Loucy (cell line): ENCODE measurements around the gene POLR3G.

Experiments used
- H2AFZ ChIP-seq: fragments of 200-600 bp; sonication (generic); 2 replicates; pipeline ENCODE4 v1.6.0; 2016; ENCODE audit warnings: antibody characterized with exemption, mild to moderate bottlenecking, low read length, moderate library complexity
- H3F3A ChIP-seq: fragments of 200-600 bp; 2 replicates; pipeline ENCODE4 v1.6.0; 2016; ENCODE audit warnings: antibody characterized with exemption, low read depth, mild to moderate bottlenecking
- H3K27me3 ChIP-seq: fragments of 200-600 bp; sonication (generic); 2 replicates; pipeline ENCODE4 v1.6.1; 2014; ENCODE audit warnings: low read length, mild to moderate bottlenecking; ENCODE audit not compliant: insufficient read depth, poor library complexity, severe bottlenecking
- H3K36me3 ChIP-seq: fragments of 200-600 bp; sonication (generic); 2 replicates; pipeline ENCODE4 v1.6.1; 2016; ENCODE audit warnings: low read length; ENCODE audit not compliant: insufficient read depth
- H3K4me1 ChIP-seq: fragments of 200-600 bp; sonication (generic); 2 replicates; pipeline ENCODE4 v1.5.1; 2014; ENCODE audit warnings: low read length, mild to moderate bottlenecking; ENCODE audit not compliant: insufficient read depth, poor library complexity, severe bottlenecking
- H3K4me2 ChIP-seq: fragments of 200-600 bp; sonication (generic); 2 replicates; pipeline ENCODE4 v1.6.0; 2014; ENCODE audit warnings: antibody characterized with exemption, low read length, low read depth, mild to moderate bottlenecking; ENCODE audit not compliant: poor library complexity, severe bottlenecking
- H3K4me3 ChIP-seq: fragments of 200-600 bp; sonication (generic); 2 replicates; pipeline ENCODE4 v1.5.1; 2014; ENCODE audit warnings: low read length, mild to moderate bottlenecking, mixed read lengths; ENCODE audit not compliant: poor library complexity, severe bottlenecking
- H3K79me2 ChIP-seq: fragments of 200-600 bp; sonication (generic); 2 replicates; pipeline ENCODE4 v1.6.1; 2014; ENCODE audit warnings: low read length; ENCODE audit not compliant: insufficient read depth
- H3K9ac ChIP-seq: fragments of 200-600 bp; sonication (generic); 2 replicates; pipeline ENCODE4 v1.6.0; 2014; ENCODE audit warnings: mild to moderate bottlenecking, low read depth, low read length, moderate library complexity; ENCODE audit not compliant: poor library complexity, severe bottlenecking
- H3K9me2 ChIP-seq: fragments of 200-600 bp; sonication (generic); replicated peaks from 2 replicates; pipeline ENCODE4 v1.6.1; 2016; ENCODE audit warnings: low read depth, low read length, mixed read lengths
- H3K9me3 ChIP-seq: fragments of 200-600 bp; sonication (generic); 2 replicates; pipeline ENCODE4 v1.6.1; 2014; ENCODE audit warnings: mild to moderate bottlenecking, antibody characterized with exemption, low read length, low read depth; ENCODE audit not compliant: insufficient read depth
- H4K20me1 ChIP-seq: fragments of 200-600 bp; sonication (generic); 2 replicates; pipeline ENCODE4 v1.6.0; 2014; ENCODE audit warnings: antibody characterized with exemption, low read length, mild to moderate bottlenecking; ENCODE audit not compliant: insufficient read depth, poor library complexity, severe bottlenecking
- EZH2phosphoT487 ChIP-seq: fragments of 200-600 bp; IDR thresholded peaks from 2 replicates; pipeline ENCODE4 v1.6.1; 2018; ENCODE audit warnings: antibody characterized with exemption, mild to moderate bottlenecking, moderate library complexity, borderline replicate concordance
- TF ChIP-seq, protein P1 (sequence below): fragments of 200-600 bp; sonication (generic); conservative IDR thresholded peaks from 2 replicates; pipeline ENCODE4 v1.5.1; 2014; ENCODE audit warnings: mild to moderate bottlenecking, antibody characterized with exemption, low read length

The POLR3G gene

DNA sequence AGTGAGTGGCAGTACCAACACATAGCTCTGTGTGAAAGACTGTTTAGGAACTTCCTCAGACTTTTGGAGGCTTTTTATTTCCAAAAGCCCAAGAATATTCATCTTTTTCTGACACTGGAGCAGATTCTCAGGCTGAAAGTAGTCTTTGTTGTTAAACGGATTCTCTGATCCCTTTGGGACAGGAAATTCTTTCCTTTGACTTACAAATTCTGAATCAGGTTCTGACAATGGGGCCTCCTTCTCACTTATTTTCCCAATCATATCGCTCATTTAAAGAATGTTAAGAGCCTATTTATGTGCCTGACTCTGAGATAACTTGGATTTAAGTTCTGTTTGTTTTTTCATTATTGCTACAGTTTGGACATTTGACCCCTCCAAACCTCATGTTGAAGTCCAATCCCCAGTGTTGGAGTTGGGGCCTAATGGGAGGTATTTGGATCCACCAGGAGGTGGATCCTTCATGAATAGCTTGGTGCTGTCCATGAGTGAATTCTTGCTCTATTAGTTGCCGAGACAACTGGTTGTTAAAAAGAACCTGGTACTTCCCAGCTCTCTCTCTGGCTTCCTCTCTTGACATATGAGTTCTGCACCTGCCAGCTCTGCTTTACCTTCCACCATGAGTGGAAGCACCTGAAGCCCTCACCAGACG lies 79.8 kb downstream of the POLR3G start:
- Histone ChIP-seq H3K27me3 (no peaks in the 10 kb centered on the region), H3K9me2 (no peaks in the 10 kb centered on the region), H3K4me1 (no peaks in the 10 kb centered on the region), H3F3A (no peaks in the 10 kb centered on the region), H3K4me2 (no peak overlapping the region), H2AFZ (no peak overlapping the region), H3K36me3 (no peaks in the 10 kb centered on the region), H3K79me2 (no peaks in the 10 kb centered on the region), H3K9me3 (no peaks in the 10 kb centered on the region), H3K4me3 (no peak overlapping the region), H4K20me1 (no peaks in the 10 kb centered on the region), H3K9ac (no peak overlapping the region)
- TF ChIP-seq, protein P1, sequence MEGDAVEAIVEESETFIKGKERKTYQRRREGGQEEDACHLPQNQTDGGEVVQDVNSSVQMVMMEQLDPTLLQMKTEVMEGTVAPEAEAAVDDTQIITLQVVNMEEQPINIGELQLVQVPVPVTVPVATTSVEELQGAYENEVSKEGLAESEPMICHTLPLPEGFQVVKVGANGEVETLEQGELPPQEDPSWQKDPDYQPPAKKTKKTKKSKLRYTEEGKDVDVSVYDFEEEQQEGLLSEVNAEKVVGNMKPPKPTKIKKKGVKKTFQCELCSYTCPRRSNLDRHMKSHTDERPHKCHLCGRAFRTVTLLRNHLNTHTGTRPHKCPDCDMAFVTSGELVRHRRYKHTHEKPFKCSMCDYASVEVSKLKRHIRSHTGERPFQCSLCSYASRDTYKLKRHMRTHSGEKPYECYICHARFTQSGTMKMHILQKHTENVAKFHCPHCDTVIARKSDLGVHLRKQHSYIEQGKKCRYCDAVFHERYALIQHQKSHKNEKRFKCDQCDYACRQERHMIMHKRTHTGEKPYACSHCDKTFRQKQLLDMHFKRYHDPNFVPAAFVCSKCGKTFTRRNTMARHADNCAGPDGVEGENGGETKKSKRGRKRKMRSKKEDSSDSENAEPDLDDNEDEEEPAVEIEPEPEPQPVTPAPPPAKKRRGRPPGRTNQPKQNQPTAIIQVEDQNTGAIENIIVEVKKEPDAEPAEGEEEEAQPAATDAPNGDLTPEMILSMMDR: no peak
- no peak for TF ChIP-seq EZH2phosphoT487

DNA sequence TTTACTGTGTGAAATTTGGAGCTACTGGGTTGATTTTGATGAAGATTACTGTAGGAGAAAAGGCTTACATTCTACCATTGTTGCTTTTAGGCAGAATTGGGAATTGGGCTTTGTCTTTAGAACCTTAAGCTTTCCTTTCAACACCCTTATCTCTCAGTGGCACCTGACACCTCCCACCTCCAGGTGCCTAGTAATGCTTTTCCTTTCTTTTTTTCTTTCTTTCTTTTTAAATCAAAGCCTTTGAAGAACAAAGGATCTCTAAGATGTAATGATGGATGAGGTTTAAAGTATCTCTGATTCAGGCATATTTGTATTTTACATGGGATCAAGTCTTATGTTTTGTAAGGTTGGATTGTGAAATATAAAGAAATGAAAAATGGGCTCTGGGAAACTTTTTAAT lies 81.0 kb downstream of the POLR3G start:
- H3K9ac ChIP-seq: no peak overlapping the region
- H3F3A ChIP-seq: no peaks in the 10 kb centered on the region
- H3K79me2 ChIP-seq: no peaks in the 10 kb centered on the region
- H3K27me3 ChIP-seq: no peaks in the 10 kb centered on the region
- no peaks in the 10 kb centered on the region for H3K9me2 ChIP-seq
- H2AFZ ChIP-seq: no peak overlapping the region
- no peak overlapping the region for H3K4me2 ChIP-seq
- H3K4me3 ChIP-seq: no peak overlapping the region
- no peaks in the 10 kb centered on the region for H3K36me3 ChIP-seq
- H3K4me1 ChIP-seq: no peaks in the 10 kb centered on the region
- H4K20me1 ChIP-seq: no peaks in the 10 kb centered on the region
- no peak for TF ChIP-seq EZH2phosphoT487
- TF ChIP-seq, protein P1: no peak
- H3K9me3 ChIP-seq: no peaks in the 10 kb centered on the region

DNA sequence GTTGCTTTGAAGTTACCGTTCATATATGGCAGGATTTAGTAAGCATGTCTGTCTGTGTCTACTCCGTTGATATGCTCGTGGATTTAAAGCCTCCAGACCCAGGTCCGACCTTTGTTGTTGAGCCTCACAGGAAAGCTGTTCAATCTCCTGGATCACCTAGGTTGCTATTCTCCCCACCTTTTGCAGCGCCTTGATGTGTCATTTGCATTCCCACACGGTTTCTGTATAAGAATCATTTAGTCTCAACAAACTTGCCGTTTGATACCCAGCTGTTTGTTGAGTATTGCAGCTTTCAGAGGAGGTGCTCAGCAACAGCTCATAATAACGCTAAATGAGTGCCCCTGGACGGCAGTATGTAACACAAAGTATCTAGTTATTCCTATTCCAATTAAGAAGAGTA lies 82.7 kb downstream of the POLR3G start:
- H3K36me3 ChIP-seq: no peaks in the 10 kb centered on the region
- no peaks in the 10 kb centered on the region for H4K20me1 ChIP-seq
- TF ChIP-seq, protein P1: no peak
- TF ChIP-seq EZH2phosphoT487: no peak
- H3F3A ChIP-seq: no peaks in the 10 kb centered on the region
- H3K79me2 ChIP-seq: no peaks in the 10 kb centered on the region
- H3K4me2 ChIP-seq: no peak overlapping the region
- H3K27me3 ChIP-seq: no peaks in the 10 kb centered on the region
- H3K9ac ChIP-seq: no peak overlapping the region
- no peak overlapping the region for H3K4me3 ChIP-seq
- no peak overlapping the region for H2AFZ ChIP-seq
- H3K4me1 ChIP-seq: no peaks in the 10 kb centered on the region
- no peaks in the 10 kb centered on the region for H3K9me2 ChIP-seq
- H3K9me3 ChIP-seq: no peaks in the 10 kb centered on the region
